Gastroesophageal sphincter (tissue), 4 donors: ENCODE measurements around the gene IL1RAPL2. TPM values are rescaled to one million over a fixed set of nuclear protein-coding genes. Genes with fewer than 3 reads are reported as not detected.

ENCODE experiments used
- ATAC-seq: fragments of 150-250 bp; one replicate; pipeline ENCODE4 v1.9.1; 2016; ENCODE audit warnings: mild to moderate bottlenecking, moderate library complexity
- H3K27ac ChIP-seq, 4 donors: fragments of 200-600 bp; sonication (generic) in 3 of 4; 1 replicate in 3 of 4; 2 replicates in 1 of 4; pipeline ENCODE4 v1.5.1; 2016 to 2019
- H3K27me3 ChIP-seq: fragments of 200-600 bp; sonication (generic); one replicate; pipeline ENCODE4 v1.5.1; 2019
- H3K36me3 ChIP-seq, 2 donors: fragments of 200-600 bp; sonication (generic); one replicate each; pipeline ENCODE4 v1.5.1; 2019; ENCODE audit warnings: control low read depth in 1 of 2
- H3K4me1 ChIP-seq, 3 donors: fragments of 200-600 bp; sonication (generic); 1 replicate in 2 of 3; 2 replicates in 1 of 3; pipeline ENCODE4 v1.5.1; 2016 to 2019; ENCODE audit warnings: control low read depth in 2 of 3
- H3K4me3 ChIP-seq, 2 donors: fragments of 200-600 bp; sonication (generic); one replicate each; pipeline ENCODE4 v1.5.1; 2019; ENCODE audit warnings: mild to moderate bottlenecking in 1 of 2, moderate library complexity in 1 of 2
- H3K9me3 ChIP-seq, 3 donors: fragments of 200-600 bp; sonication (generic); one replicate each; pipeline ENCODE4 v1.5.1; 2017 to 2019; ENCODE audit warnings: control low read depth in 2 of 3
- CTCF ChIP-seq, 4 experiments: fragments of 200-600 bp in 2 of 4; fragments of 450-650 bp in 2 of 4; sonication (generic) in 1 of 4; IDR thresholded peaks; one replicate each; pipeline ENCODE4 v1.5.1; 2017 to 2019; ENCODE audit warnings: antibody characterized with exemption in 4 of 4, mild to moderate bottlenecking in 2 of 4, moderate library complexity in 2 of 4
- EP300 ChIP-seq: sonication (generic); formaldehyde crosslinking; IDR thresholded peaks from one replicate; pipeline ENCODE4 v1.6.1; 2017; ENCODE audit warnings: antibody characterized with exemption, mild to moderate bottlenecking
- POLR2A ChIP-seq, 2 donors: fragments of 450-650 bp; IDR thresholded peaks; one replicate each; pipeline ENCODE4 v1.6.1; 2017; ENCODE audit warnings: antibody characterized with exemption in 2 of 2, mild to moderate bottlenecking in 2 of 2, moderate library complexity in 1 of 2
- POLR2AphosphoS5 ChIP-seq: sonication (generic); formaldehyde crosslinking; IDR thresholded peaks from one replicate; pipeline ENCODE4 v1.6.1; 2017; ENCODE audit warnings: antibody characterized with exemption
- WGBS, 2 donors: methylation state at CpG; one replicate each; pipeline ENCODE4 v1.1.5; 2018; ENCODE audit warnings: low coverage in 1 of 2; 5-methylcytosine and 5-hydroxymethylcytosine counted together
- total RNA-seq, 4 donors: library from RNA; depleted of rRNA; stranded (reverse); fragments of >200 nt; gene quantifications; one replicate each; pipeline ENCODE4 v1.1.0, GENCODE V29; 2016

IL1RAPL2 gene
- total RNA-seq, 4 donors from 2014 or later: 0.54 TPM; not detected in 2

- H3K27ac ChIP-seq: no peak overlapping the region
- H3K36me3 ChIP-seq: no peaks in the 10 kb centered on the region
- H3K9me3 ChIP-seq: no peaks in the 10 kb centered on the region
- TF ChIP-seq POLR2A (IDR thresholded peaks at IDR 0.05) (no peak), POLR2AphosphoS5 (no peak), CTCF (IDR thresholded peaks at IDR 0.05) (no peak), EP300 (no peak)
- H3K4me1 ChIP-seq: no peaks in the 10 kb centered on the region
- no peak overlapping the region for H3K4me3 ChIP-seq
- ATAC-seq: no peak
- H3K27me3 ChIP-seq: no peaks in the 10 kb centered on the region
- 36 to 46% methylated on average over 1 of the region's 1 CpG for WGBS, 2 donors
Observed at GRCh38 chrX:105323928-105324327, 757.9 kb downstream of the IL1RAPL2 start.

GRCh38 chrX:105328773-105329172 is 762.8 kb downstream of the IL1RAPL2 start:
- Histone ChIP-seq H3K36me3 (no peaks in the 10 kb centered on the region), H3K4me1 (no peaks in the 10 kb centered on the region), H3K4me3 (no peak overlapping the region), H3K9me3 (no peaks in the 10 kb centered on the region), H3K27ac (no peak overlapping the region), H3K27me3 (no peaks in the 10 kb centered on the region)
- no peak for TF ChIP-seq EP300
- TF ChIP-seq POLR2A (IDR thresholded peaks at IDR 0.05): no peak
- TF ChIP-seq POLR2AphosphoS5: no peak
- no peak for TF ChIP-seq CTCF (IDR thresholded peaks at IDR 0.05)
- no peak for ATAC-seq

GRCh38 chrX:105331244-105331643 is 765.2 kb downstream of the IL1RAPL2 start:
- WGBS, 2 donors: 25 to 44% methylated on average over 1 of the region's 1 CpG
- TF ChIP-seq EP300: no peak
- no peak for TF ChIP-seq POLR2AphosphoS5
- no peak for TF ChIP-seq CTCF (IDR thresholded peaks at IDR 0.05)
- TF ChIP-seq POLR2A (IDR thresholded peaks at IDR 0.05): no peak
- Histone ChIP-seq H3K36me3 (no peaks in the 10 kb centered on the region), H3K27me3 (no peaks in the 10 kb centered on the region), H3K4me1 (no peaks in the 10 kb centered on the region), H3K27ac (no peak overlapping the region), H3K4me3 (no peak overlapping the region), H3K9me3 (no peaks in the 10 kb centered on the region)
- ATAC-seq: no peak

GRCh38 chrX:105347373-105347772 is 781.4 kb downstream of the IL1RAPL2 start:
- Histone ChIP-seq H3K27ac (no peak overlapping the region), H3K27me3 (no peaks in the 10 kb centered on the region), H3K9me3 (no peaks in the 10 kb centered on the region), H3K4me3 (no peak overlapping the region), H3K4me1 (no peaks in the 10 kb centered on the region), H3K36me3 (no peaks in the 10 kb centered on the region)
- ATAC-seq: no peak
- TF ChIP-seq CTCF (IDR thresholded peaks at IDR 0.05) (no peak), EP300 (no peak), POLR2AphosphoS5 (no peak), POLR2A (IDR thresholded peaks at IDR 0.05) (no peak)
- WGBS, 2 donors: 89 to 100% methylated on average over 1 to 3 of the region's 3 CpGs

- TF ChIP-seq CTCF (IDR thresholded peaks at IDR 0.05): no peak
- no peak for TF ChIP-seq POLR2A (IDR thresholded peaks at IDR 0.05)
- no peak for TF ChIP-seq POLR2AphosphoS5
- TF ChIP-seq EP300: no peak
- H3K9me3 ChIP-seq: no peaks in the 10 kb centered on the region
- no peaks in the 10 kb centered on the region for H3K4me1 ChIP-seq
- no peak for ATAC-seq
- no peak overlapping the region for H3K27ac ChIP-seq
- H3K4me3 ChIP-seq: no peak overlapping the region
- H3K27me3 ChIP-seq: no peaks in the 10 kb centered on the region
- no peaks in the 10 kb centered on the region for H3K36me3 ChIP-seq
Observed at GRCh38 chrX:105349476-105349875, 783.5 kb downstream of the IL1RAPL2 start.
